Stimulated activated CD8-positive, alpha-beta memory T cell treated with anti-CD3 and anti-CD28 coated beads, Interleukin-7, amount 100 ng/mL, for 4 hours (primary cell): ENCODE measurements around the gene TCF19.
"Not testable (repeated sequence)": the region's sequence is repeated elsewhere in the genome, so short reads cannot be mapped to it uniquely, and the experiment has no call there.

Experiments
- DNase-seq, 2 donors: peaks; one replicate each; pipeline ENCODE4 v3.0.0-alpha.2; 2020; ENCODE audit warnings: low read depth in 2 of 2

Gene TCF19

DNA sequence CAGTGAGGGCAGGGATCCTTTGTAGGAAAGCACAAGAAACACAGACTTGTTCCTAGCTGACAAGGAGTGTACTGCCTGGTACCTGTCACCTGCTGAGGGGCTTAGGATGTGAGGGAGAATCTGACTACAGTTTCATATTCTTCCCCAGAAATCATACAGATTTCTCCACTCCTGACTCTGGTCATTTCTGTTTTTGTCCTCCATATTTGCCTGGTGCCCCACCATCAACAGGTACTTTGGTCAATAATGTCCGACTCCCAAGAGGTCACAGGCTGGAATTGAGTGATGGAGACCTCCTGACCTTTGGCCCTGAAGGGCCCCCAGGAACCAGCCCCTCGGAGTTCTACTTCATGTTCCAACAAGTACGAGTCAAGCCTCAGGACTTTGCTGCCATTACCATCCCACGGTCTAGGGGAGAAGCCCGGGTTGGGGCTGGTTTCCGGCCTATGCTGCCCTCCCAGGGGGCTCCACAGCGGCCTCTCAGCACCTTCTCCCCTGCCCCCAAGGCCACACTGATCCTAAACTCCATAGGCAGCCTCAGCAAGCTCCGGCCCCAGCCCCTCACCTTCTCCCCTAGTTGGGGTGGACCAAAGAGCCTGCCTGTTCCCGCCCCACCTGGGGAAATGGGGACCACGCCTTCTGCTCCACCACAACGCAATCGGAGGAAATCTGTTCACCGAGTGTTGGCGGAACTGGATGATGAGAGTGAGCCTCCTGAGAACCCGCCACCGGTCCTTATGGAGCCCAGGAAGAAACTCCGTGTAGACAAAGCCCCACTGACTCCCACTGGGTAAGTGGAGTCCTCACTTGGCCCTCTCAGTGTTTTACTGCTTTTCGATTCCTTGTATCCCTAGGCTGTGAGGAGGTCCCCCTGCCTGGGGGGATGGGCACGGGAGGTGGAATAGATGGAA lies 3.1 kb downstream of the TCF19 start:
- no peak for DNase-seq

DNA sequence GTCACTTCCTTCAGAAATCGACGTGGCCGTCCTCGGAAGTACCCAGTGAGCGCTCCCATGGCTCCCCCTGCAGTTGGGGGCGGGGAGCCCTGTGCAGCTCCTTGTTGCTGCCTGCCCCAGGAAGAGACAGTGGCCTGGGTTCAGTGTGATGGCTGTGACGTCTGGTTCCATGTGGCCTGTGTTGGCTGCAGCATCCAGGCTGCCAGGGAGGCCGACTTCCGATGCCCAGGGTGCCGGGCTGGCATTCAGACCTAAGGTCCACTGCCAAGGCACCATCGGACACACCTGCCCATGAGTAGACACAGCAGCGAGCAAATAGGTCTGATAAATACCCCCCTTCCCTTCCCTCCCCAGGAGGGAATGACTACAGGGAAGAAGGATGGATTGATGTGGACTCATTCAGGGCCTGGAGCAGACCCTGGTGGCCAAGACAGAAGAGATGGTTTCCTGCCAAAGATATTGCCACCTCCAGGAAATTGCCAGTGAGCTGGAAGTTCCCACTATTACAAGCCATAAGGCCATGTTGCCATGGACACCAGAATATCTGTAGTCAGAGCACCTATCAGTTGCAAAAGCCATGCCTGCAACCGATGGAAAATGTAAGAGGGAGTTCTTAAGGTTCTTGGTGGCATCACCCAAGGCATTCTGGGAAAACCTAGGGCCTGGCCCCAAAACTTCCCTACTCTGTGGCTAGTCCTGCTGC lies 4.2 kb downstream of the TCF19 start:
- no peak for DNase-seq

- DNase-seq: no peak
These were observed 5.5 kb downstream of the TCF19 start for GRCh38 chr6:31163922-31164321.

- not testable (repeated sequence) for DNase-seq
These were observed 6.2 kb downstream of the TCF19 start for GRCh38 chr6:31164475-31165063.

GRCh38 chr6:31165064-31165832 lies 6.9 kb downstream of the TCF19 start:
- not testable (repeated sequence) for DNase-seq

DNA sequence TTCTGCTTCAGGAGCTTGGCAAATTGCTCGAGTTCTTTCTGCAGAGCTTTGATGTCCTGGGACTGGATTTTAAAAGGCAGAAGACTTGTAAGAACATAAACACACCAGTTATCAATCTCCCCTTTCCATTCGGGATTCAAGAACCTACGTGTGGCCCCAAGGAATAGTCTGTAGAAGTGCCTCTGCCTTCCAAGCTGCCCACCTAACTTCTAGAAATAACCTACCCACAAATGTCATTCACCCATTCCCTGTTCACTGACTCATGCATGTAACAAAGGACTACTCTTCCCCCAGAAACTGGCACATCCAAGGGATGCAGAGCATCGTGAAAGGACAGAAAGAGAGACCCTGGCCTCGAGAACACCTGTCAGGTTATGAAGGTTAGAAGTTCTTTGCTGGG lies 7.6 kb downstream of the TCF19 start:
- no peak for DNase-seq

DNA sequence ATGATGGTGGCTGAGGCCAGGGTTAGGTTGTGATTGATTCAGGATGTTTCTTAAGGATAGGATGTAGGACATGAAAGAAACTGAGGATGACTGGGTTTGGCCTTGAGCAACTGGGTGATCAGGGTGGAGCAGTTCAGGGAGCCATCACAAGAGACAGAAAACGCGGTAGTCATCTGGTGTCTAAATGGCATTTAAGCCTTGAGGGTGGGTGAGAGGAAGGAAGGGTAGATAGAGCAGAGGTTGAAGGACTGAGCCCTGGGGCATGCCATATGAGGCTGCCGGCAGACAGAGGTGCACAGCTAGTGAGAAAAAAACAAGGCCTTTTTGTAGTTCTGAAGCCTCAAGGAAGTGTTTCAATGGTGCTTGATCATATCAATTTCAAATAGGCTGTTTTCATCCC lies 10.2 kb downstream of the TCF19 start:
- no peak for DNase-seq

- DNase-seq: no peak
These were observed 10.9 kb downstream of the TCF19 start for GRCh38 chr6:31169123-31169857.

DNA sequence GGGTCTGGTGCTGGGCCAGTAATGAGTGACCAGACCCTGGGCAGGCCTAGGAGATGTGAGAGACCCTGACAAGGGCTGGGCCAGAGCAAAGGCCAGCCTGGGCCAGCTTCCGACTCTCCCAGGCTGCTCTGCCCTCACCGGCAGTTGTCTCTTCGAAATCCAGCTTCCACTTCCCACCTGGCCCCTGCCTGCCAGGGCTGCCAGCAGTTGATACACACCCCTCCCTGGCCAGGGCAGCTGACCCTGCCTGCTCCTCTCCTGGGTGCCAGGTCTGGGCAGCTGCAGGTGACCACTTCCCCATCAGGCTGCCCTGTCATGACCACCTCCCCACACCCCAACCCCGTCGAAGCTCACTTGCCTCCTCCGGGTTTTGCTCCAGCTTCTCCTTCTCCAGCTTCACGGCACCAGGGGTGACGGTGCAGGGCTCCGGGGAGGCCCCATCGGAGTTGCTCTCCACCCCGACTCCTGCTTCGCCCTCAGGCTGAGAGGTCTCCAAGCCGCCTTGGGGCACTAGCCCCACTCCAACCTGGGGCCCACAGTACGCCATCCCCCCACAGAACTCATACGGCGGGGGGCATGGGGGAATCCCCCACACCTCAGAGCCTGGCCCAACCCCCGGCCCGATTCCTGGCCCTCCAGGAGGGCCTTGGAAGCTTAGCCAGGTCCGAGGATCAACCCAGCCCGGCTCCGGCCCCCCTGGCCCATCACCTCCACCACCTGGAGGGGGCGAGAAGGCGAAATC lies 11.6 kb downstream of the TCF19 start:
- DNase-seq: not testable (repeated sequence)

- DNase-seq: no peak
These were observed 12.2 kb downstream of the TCF19 start, which contains the start of gene POU5F1 for GRCh38 chr6:31170600-31170881. Gene POU5F1, minus strand, starts transcription at chr6:31170682. Its CDS starts 62 bp downstream, at chr6:31170620.

DNA sequence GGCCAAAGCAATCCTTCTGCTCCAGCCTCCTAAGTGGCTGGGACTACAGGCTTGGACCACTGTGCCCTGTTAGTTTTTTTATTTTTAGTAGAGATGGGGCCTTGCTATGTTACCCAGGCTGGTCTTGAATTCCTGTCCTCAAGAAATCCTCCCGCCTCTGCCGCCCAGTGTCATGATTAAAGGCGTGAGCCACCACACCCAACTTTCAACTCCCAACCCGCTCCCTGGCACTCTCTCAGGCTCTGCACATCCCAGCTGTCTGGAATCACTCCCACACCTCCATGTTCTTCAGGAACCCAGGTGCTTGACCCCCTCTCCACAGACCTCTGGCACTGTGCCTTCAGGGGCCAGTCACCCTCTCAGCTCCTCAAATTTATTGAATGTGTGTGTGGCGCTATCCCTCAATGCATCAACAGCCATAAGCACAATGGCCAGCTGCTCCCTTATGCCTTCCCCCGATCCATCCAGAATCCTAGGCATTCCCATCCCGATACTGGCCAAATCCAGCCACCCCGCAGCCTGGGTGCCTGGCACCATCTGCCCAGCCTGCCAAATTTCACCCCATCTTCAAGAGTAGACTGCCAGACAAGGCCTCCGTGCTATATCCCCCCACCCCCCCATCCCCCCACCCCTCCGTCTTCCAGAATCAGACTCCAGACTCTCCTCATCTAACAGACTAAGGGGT lies 12.7 kb downstream of the TCF19 start:
- no peak for DNase-seq

GRCh38 chr6:31171931-31172905 lies 13.8 kb downstream of the TCF19 start:
- no peak for DNase-seq

GRCh38 chr6:31172973-31173384 lies 14.6 kb downstream of the TCF19 start:
- no peak for DNase-seq

DNA sequence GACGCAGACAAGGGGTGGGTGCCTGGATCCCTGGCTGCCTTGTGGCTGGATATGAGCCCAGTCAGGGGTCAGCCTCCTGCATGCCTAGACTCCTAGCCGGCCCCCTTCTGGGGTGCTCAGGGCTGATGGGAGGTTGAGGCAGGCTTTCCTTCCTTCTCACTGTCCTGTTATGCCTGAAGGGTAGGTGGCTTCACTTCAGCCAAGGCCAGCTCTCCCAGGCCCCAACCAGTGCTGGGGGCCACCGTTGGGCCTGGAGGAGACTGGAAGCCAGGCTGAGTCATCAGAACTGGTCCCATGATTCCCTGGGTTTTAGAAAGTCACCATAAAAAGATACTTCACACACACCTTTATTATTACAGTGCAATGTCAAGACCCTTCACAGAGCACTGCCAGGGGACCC lies 15.0 kb downstream of the TCF19 start:
- DNase-seq: no peak

GRCh38 chr6:31174378-31174777 lies 16.0 kb downstream of the TCF19 start:
- no peak for DNase-seq

GRCh38 chr6:31175971-31176370 lies 17.6 kb downstream of the TCF19 start:
- no peak for DNase-seq

- no peak for DNase-seq
These were observed 20.0 kb downstream of the TCF19 start for GRCh38 chr6:31178143-31179041.

- DNase-seq: no peak
These were observed 20.6 kb downstream of the TCF19 start for GRCh38 chr6:31179042-31179386.
